OCI-LY7 (cell line): ENCODE measurements around the gene MAFF. TPM values are rescaled to one million over a fixed set of nuclear protein-coding genes. Genes with fewer than 3 reads are reported as not detected.
A peak's percentile ranks its signal among the peaks of the same experiment; 100 is the strongest.

Source experiments
- BruUV-seq: library from RNA; stranded (reverse); fragments of 400-500 nt; replicated peaks from 2 replicates; lab custom pipeline; 2021; lab: Mats Ljungman, UMichigan
- CTCF ChIA-PET: fragments of 300-600 bp; sonication (Branson Sonifier 250); formaldehyde crosslinking; loops from one replicate; lab custom pipeline; 2022; ENCODE audit warnings: antibody characterized with exemption; ENCODE audit not compliant: unreplicated experiment; lab: Charles Lee
- POLR2A ChIA-PET: fragments of 300-600 bp; sonication (Branson Sonifier 250); formaldehyde crosslinking; loops from one replicate; lab custom pipeline; 2022; ENCODE audit warnings: antibody characterized with exemption; lab: Charles Lee
- DNase-seq: peaks from one replicate; pipeline ENCODE4 v3.0.0-alpha.2; 2015; ENCODE audit warnings: low spot score
- H2AFZ ChIP-seq: fragments of 200-600 bp; sonication (generic), shearing (Covaris generic); 2 replicates; pipeline ENCODE4 v1.6.1; 2014; ENCODE audit warnings: mild to moderate bottlenecking, antibody characterized with exemption, low read length, moderate library complexity
- H3K27ac ChIP-seq: fragments of 200-600 bp; sonication (generic); 2 replicates; pipeline ENCODE4 v1.5.1; 2014; ENCODE audit warnings: mixed run types, low read depth, mild to moderate bottlenecking, moderate library complexity, low read length, inconsistent platforms; ENCODE audit not compliant: poor library complexity, severe bottlenecking
- H3K36me3 ChIP-seq: fragments of 200-600 bp; sonication (generic); 2 replicates; pipeline ENCODE4 v1.6.1; 2014; ENCODE audit warnings: mild to moderate bottlenecking, antibody characterized with exemption, low read length, moderate library complexity, mixed read lengths; ENCODE audit not compliant: insufficient read depth
- H3K4me1 ChIP-seq: fragments of 200-600 bp; sonication (generic); 2 replicates; pipeline ENCODE4 v1.5.1; 2014; ENCODE audit warnings: mild to moderate bottlenecking, low read length; ENCODE audit not compliant: insufficient read depth, poor library complexity, severe bottlenecking
- H3K4me2 ChIP-seq: fragments of 200-600 bp; sonication (generic); 2 replicates; pipeline ENCODE4 v1.6.1; 2014; ENCODE audit warnings: mild to moderate bottlenecking, low read length
- H3K4me3 ChIP-seq: fragments of 200-600 bp; sonication (generic); 2 replicates; pipeline ENCODE4 v1.5.1; 2014; ENCODE audit warnings: mild to moderate bottlenecking, low read depth, low read length; ENCODE audit not compliant: poor library complexity, severe bottlenecking
- H3K79me2 ChIP-seq: fragments of 200-600 bp; sonication (generic); 2 replicates; pipeline ENCODE4 v1.6.1; 2016; ENCODE audit warnings: low read depth, mild to moderate bottlenecking, low read length, moderate library complexity, mixed read lengths; ENCODE audit not compliant: insufficient read depth
- H3K9me2 ChIP-seq: fragments of 200-600 bp; sonication (generic); 2 replicates; pipeline ENCODE4 v1.6.1; 2016; ENCODE audit warnings: mild to moderate bottlenecking, low read length, mixed read lengths; ENCODE audit not compliant: insufficient read depth
- H3K9me3 ChIP-seq: fragments of 200-600 bp; sonication (generic); 2 replicates; pipeline ENCODE4 v1.6.1; 2014; ENCODE audit warnings: mild to moderate bottlenecking, mixed run types, low read length, mixed read lengths
- H4K20me1 ChIP-seq: fragments of 200-600 bp; sonication (generic); 2 replicates; pipeline ENCODE4 v1.6.1; 2014; ENCODE audit warnings: mild to moderate bottlenecking, antibody characterized with exemption, low read length, moderate library complexity, mixed read lengths; ENCODE audit not compliant: insufficient read depth
- CTCF ChIP-seq: fragments of 200-600 bp; sonication (generic); conservative IDR thresholded peaks from 2 replicates; pipeline ENCODE4 v1.5.1; 2014; ENCODE audit warnings: mild to moderate bottlenecking, antibody characterized with exemption, low read length, moderate library complexity, mixed read lengths
- EZH2phosphoT487 ChIP-seq: fragments of 200-600 bp; sonication (generic); IDR thresholded peaks from 2 replicates; pipeline ENCODE4 v1.6.1; 2018; ENCODE audit warnings: low read depth, borderline replicate concordance, mild to moderate bottlenecking, mixed run types, antibody characterized with exemption, low read length, moderate library complexity, mixed read lengths
- intact Hi-C: fragments of 100-400 bp; cut with micrococcal nuclease; formaldehyde crosslinking; loops from one replicate; pipeline ENCODE4 v1.10.0; 2022; ENCODE audit not compliant: unreplicated experiment
- total RNA-seq, 2 experiments: library from RNA; depleted of rRNA in 1 of 2; stranded (reverse); fragments of >200 nt in 1 of 2; shearing (Covaris generic) in 1 of 2; gene quantifications; 2 replicates each; pipeline ENCODE4 v1.2.3, GENCODE V29; 2014 to 2022

The MAFF gene
- total RNA-seq, 2 experiments from 2014 or later = 3.4 to 3.8 TPM

DNA sequence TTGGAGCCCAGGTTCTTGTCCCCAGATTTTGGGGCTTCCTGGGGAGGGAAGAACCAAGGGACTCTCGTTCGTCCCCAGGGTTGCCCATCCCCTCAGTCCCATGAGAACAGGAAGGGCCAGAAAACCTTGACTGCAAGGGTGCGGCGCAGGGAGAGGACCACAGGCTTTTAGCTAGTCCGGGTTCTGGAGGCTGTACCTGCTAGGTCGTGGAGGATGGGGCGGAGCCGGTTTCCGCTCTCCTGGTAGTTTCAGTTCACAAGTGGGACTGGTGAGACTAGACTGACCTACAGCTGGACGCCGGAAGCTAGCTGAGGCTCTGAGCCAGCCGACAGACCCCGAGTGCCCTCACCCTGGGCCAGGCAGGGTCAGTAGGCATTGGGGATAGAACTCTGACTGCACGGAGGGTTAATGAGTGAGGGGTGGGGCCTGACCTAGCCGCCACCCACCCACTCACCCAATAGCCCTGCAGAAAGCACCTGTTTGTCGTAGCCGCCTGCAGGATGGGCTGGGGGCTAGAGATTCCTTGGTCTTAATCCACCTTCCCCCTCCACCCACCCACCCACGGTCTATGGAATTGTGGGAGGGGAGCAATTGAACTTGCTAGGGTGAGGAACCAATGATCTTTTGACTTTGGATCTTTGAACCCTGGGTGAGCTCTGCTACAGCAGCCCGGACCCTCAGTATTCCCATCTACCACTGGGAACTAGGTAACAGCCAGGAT, 1.5 kb downstream of the MAFF start:
- H2AFZ ChIP-seq = peak overlapping the region; percentile 48

GRCh38 chr22:38203855-38204514, 2.2 kb downstream of the MAFF start:
- ChIA-PET POLR2A (interaction anchor here (1.4 kb wide), 1 partner anchor 10 kb away, joined by 3 read pairs; no protein-coding TSS in a partner anchor), CTCF (no interaction called here)
- peak; percentile 35 for DNase-seq
- peak overlapping the region; percentile 19 for H3K27ac ChIP-seq
- H3K9me2 ChIP-seq = no peaks in the 10 kb centered on the region
- H3K4me3 ChIP-seq = peak overlapping the region; percentile 79
- TF ChIP-seq EZH2phosphoT487 (no peak), CTCF (no peak)
- intact Hi-C loops = loop anchor here (2.0 to 5.0 kb wide), 4 partner anchors 38 to 368 kb away; partner anchors contain the start of genes CSNK1E and DMC1
- BruUV-seq = no TSS peak
- H4K20me1 ChIP-seq = no peaks in the 10 kb centered on the region
- H3K4me1 ChIP-seq = peaks cover 46% of the 10 kb centered on the region
- H3K79me2 ChIP-seq = no peaks in the 10 kb centered on the region
- H2AFZ ChIP-seq = no peak overlapping the region
- H3K36me3 ChIP-seq = no peaks in the 10 kb centered on the region
- H3K9me3 ChIP-seq = no peaks in the 10 kb centered on the region
- peak overlapping the region; percentile 90 for H3K4me2 ChIP-seq

More for the DNA sequence above, 1.5 kb downstream of the MAFF start:
- Histone ChIP-seq H3K4me1 (peaks cover 47% of the 10 kb centered on the region), H3K4me2 (peak overlapping the region; percentile 90), H3K36me3 (no peaks in the 10 kb centered on the region), H3K27ac (peak overlapping the region; percentile 19), H3K9me2 (no peaks in the 10 kb centered on the region), H3K9me3 (no peaks in the 10 kb centered on the region), H3K79me2 (no peaks in the 10 kb centered on the region), H4K20me1 (no peaks in the 10 kb centered on the region), H3K4me3 (peak overlapping the region; percentile 79)
- intact Hi-C loops = loop anchor here (2.0 to 5.0 kb wide), 4 partner anchors 39 to 369 kb away; partner anchors contain the start of genes CSNK1E and DMC1
- CTCF ChIA-PET = no interaction called here
- POLR2A ChIA-PET = interaction anchor here (1.4 kb wide), 1 partner anchor 9 kb away, joined by 3 read pairs; no protein-coding TSS in a partner anchor
- no TSS peak for BruUV-seq
- TF ChIP-seq EZH2phosphoT487 (no peak), CTCF (no peak)
- DNase-seq = peak; percentile 32
